Lower lobe of right lung (tissue), 2 donors: Measurements from ENCODE around the gene GASK1B. TPM values are rescaled to one million over a fixed set of nuclear protein-coding genes. Genes with fewer than 3 reads are reported as not detected.

ENCODE experiments used
- ATAC-seq, 2 donors: fragments of 200-7000 bp; cut with Tn5 transposase; one replicate each; pipeline ENCODE4 v1.9.1; 2020 to 2022; ENCODE audit warnings: mild to moderate bottlenecking in 2 of 2, moderate library complexity in 2 of 2
- DNase-seq: peaks from one replicate; pipeline ENCODE4 v3.0.0-alpha.2; 2020
- H3K27ac ChIP-seq: fragments of 200-600 bp; one replicate; pipeline ENCODE4 v1.8.0; 2022
- H3K27me3 ChIP-seq: fragments of 200-600 bp; one replicate; pipeline ENCODE4 v1.8.0; 2022; ENCODE audit warnings: low read depth
- H3K36me3 ChIP-seq: fragments of 200-600 bp; one replicate; pipeline ENCODE4 v1.8.0; 2022; ENCODE audit warnings: mild to moderate bottlenecking
- H3K4me1 ChIP-seq: fragments of 200-600 bp; one replicate; pipeline ENCODE4 v1.8.0; 2022
- H3K4me3 ChIP-seq: fragments of 200-600 bp; one replicate; pipeline ENCODE4 v1.8.0; 2022; ENCODE audit warnings: mild to moderate bottlenecking
- H3K9me3 ChIP-seq: fragments of 200-600 bp; one replicate; pipeline ENCODE4 v1.8.0; 2022
- intact Hi-C: fragments of 100-400 bp; cut with DNase I; formaldehyde crosslinking; loops from one replicate; pipeline ENCODE4 v1.11.0; 2022
- total RNA-seq: library from RNA; stranded (reverse); fragmentation: NEBNext Ultra II Directional; extraction: Animal tissue kit (Norgen Biotek cat#: 25700); gene quantifications from one replicate; pipeline ENCODE4 v1.2.1, GENCODE V29; 2021
- TF ChIP-seq, protein P1 (sequence below): fragments of 200-600 bp; IDR thresholded peaks from one replicate; pipeline ENCODE4 v1.8.0; 2022; ENCODE audit warnings: antibody characterized with exemption, mild to moderate bottlenecking
- donor health status: DM: no; HTN: yes; CAD: no; lungs with severe emphysema.

Gene GASK1B
- total RNA-seq, 1 donor from 2014 or later = 22.7 TPM

GRCh38 chr4:158139086-158139485 lies 33.7 kb downstream of the GASK1B start:
- no peaks in the 10 kb centered on the region for H3K36me3 ChIP-seq
- TF ChIP-seq, protein P1, sequence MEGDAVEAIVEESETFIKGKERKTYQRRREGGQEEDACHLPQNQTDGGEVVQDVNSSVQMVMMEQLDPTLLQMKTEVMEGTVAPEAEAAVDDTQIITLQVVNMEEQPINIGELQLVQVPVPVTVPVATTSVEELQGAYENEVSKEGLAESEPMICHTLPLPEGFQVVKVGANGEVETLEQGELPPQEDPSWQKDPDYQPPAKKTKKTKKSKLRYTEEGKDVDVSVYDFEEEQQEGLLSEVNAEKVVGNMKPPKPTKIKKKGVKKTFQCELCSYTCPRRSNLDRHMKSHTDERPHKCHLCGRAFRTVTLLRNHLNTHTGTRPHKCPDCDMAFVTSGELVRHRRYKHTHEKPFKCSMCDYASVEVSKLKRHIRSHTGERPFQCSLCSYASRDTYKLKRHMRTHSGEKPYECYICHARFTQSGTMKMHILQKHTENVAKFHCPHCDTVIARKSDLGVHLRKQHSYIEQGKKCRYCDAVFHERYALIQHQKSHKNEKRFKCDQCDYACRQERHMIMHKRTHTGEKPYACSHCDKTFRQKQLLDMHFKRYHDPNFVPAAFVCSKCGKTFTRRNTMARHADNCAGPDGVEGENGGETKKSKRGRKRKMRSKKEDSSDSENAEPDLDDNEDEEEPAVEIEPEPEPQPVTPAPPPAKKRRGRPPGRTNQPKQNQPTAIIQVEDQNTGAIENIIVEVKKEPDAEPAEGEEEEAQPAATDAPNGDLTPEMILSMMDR = no peak
- no peak overlapping the region for H3K27ac ChIP-seq
- no peak overlapping the region for H3K4me3 ChIP-seq
- no peak for DNase-seq
- no peak for ATAC-seq
- no peaks in the 10 kb centered on the region for H3K9me3 ChIP-seq
- no peaks in the 10 kb centered on the region for H3K27me3 ChIP-seq
- intact Hi-C loops = no loop called here
- no peaks in the 10 kb centered on the region for H3K4me1 ChIP-seq

DNA sequence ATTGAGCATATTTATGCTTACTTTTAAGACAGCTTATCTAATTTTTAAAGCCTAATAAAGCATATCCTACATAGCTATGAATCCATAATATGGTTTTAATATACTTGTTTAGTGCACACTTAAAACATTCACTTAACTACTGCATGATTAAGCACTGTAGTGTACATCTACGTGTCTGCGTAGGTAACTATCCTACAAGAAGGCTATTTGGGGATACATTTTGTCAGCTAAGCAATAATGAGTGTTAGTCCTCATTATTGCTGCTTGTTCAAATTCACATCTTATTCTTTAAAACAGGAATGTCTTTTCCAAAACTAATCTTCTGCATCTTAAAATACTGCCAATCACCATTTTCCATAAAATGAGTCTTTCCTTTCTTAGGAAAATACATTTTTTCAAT lies 38.6 kb downstream of the GASK1B start:
- Histone ChIP-seq H3K27ac (no peak overlapping the region), H3K9me3 (no peaks in the 10 kb centered on the region), H3K27me3 (no peaks in the 10 kb centered on the region), H3K4me3 (no peak overlapping the region), H3K36me3 (no peaks in the 10 kb centered on the region), H3K4me1 (no peaks in the 10 kb centered on the region)
- DNase-seq (no peak), ATAC-seq (no peak)
- intact Hi-C loops = no loop called here
- TF ChIP-seq, protein P1 = no peak

GRCh38 chr4:158133551-158133950 lies 39.3 kb downstream of the GASK1B start:
- ATAC-seq = no peak
- no peaks in the 10 kb centered on the region for H3K9me3 ChIP-seq
- no peak overlapping the region for H3K27ac ChIP-seq
- TF ChIP-seq, protein P1 = no peak
- DNase-seq = no peak
- H3K27me3 ChIP-seq = no peaks in the 10 kb centered on the region
- H3K4me1 ChIP-seq = no peaks in the 10 kb centered on the region
- no peak overlapping the region for H3K4me3 ChIP-seq
- no peaks in the 10 kb centered on the region for H3K36me3 ChIP-seq
- intact Hi-C loops = no loop called here

- Histone ChIP-seq H3K4me1 (no peaks in the 10 kb centered on the region), H3K36me3 (no peaks in the 10 kb centered on the region), H3K27ac (no peak overlapping the region), H3K27me3 (no peaks in the 10 kb centered on the region), H3K9me3 (no peaks in the 10 kb centered on the region), H3K4me3 (no peak overlapping the region)
- TF ChIP-seq, protein P1 = no peak
- DNase-seq (no peak), ATAC-seq (no peak)
- intact Hi-C loops = no loop called here
Measured at GRCh38 chr4:158131027-158131426, 41.8 kb downstream of the GASK1B start.

GRCh38 chr4:158130204-158130603 lies 42.6 kb downstream of the GASK1B start:
- TF ChIP-seq, protein P1 = no peak
- intact Hi-C loops = no loop called here
- Histone ChIP-seq H3K36me3 (no peaks in the 10 kb centered on the region), H3K9me3 (no peaks in the 10 kb centered on the region), H3K27ac (no peak overlapping the region), H3K4me3 (no peak overlapping the region), H3K27me3 (no peaks in the 10 kb centered on the region), H3K4me1 (no peaks in the 10 kb centered on the region)
- ATAC-seq = no peak
- DNase-seq = no peak

DNA sequence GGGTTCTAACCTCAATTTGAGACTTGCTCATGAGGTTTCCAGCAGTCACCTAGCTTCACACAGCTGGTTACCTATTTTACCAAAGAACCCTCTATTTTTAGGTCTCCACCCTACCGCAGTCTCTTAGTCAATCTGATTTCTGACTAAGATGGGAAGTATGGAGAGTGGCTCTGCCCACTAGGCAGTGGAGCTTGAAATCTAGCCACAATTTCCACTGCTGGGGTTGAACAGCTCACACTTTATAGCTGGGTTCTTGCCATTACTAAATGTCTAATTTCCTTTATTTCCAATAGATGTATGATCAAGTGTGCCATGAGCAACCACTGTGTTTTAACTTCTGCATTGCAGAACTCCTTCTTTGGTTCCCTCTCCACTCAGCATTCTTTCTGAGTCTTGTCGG lies 43.1 kb downstream of the GASK1B start:
- no peak for DNase-seq
- Histone ChIP-seq H3K36me3 (no peaks in the 10 kb centered on the region), H3K4me3 (no peak overlapping the region), H3K9me3 (no peaks in the 10 kb centered on the region), H3K27ac (no peak overlapping the region), H3K27me3 (no peaks in the 10 kb centered on the region), H3K4me1 (no peaks in the 10 kb centered on the region)
- no peak for ATAC-seq
- intact Hi-C loops = no loop called here
- TF ChIP-seq, protein P1 = no peak
